IgD-negative memory B cell (primary cell): ENCODE measurements around the gene TAF3. TPM values are rescaled to one million over a fixed set of nuclear protein-coding genes. Genes with fewer than 3 reads are reported as not detected.

Experiments used
- H3K27ac Mint-ChIP-seq, 3 donors: one replicate each; pipeline ENCODE4 v1.8.0; 2020 to 2022; ENCODE audit warnings: mild to moderate bottlenecking in 3 of 3, mixed read lengths in 3 of 3, moderate library complexity in 1 of 3
- H3K27me3 Mint-ChIP-seq: one replicate; pipeline ENCODE4 v1.8.0; 2021; ENCODE audit warnings: mixed read lengths
- H3K36me3 Mint-ChIP-seq: one replicate; pipeline ENCODE4 v1.8.0; 2020; ENCODE audit warnings: mild to moderate bottlenecking, mixed read lengths
- H3K4me1 Mint-ChIP-seq, 3 donors: one replicate each; pipeline ENCODE4 v1.8.0; 2020 to 2022; ENCODE audit warnings: mixed read lengths in 3 of 3, mild to moderate bottlenecking in 1 of 3
- H3K4me3 Mint-ChIP-seq, 4 donors: one replicate each; pipeline ENCODE4 v1.8.0; 2020 to 2022; ENCODE audit warnings: mild to moderate bottlenecking in 4 of 4, mixed read lengths in 4 of 4, moderate library complexity in 3 of 4
- H3K9me3 Mint-ChIP-seq, 3 donors: one replicate each; pipeline ENCODE4 v1.8.0; 2020 to 2021; ENCODE audit warnings: mixed read lengths in 3 of 3, mild to moderate bottlenecking in 1 of 3
- polyA plus RNA-seq: library from polyadenylated mRNA; unstranded; fragments of 300-500 nt; fragmentation: Illumina TruSeq; gene quantifications from one replicate; pipeline ENCODE4 v1.2.3, GENCODE V29; 2021

The TAF3 gene
- polyA plus RNA-seq, 1 donor from 2014 or later = 16.2 TPM

DNA sequence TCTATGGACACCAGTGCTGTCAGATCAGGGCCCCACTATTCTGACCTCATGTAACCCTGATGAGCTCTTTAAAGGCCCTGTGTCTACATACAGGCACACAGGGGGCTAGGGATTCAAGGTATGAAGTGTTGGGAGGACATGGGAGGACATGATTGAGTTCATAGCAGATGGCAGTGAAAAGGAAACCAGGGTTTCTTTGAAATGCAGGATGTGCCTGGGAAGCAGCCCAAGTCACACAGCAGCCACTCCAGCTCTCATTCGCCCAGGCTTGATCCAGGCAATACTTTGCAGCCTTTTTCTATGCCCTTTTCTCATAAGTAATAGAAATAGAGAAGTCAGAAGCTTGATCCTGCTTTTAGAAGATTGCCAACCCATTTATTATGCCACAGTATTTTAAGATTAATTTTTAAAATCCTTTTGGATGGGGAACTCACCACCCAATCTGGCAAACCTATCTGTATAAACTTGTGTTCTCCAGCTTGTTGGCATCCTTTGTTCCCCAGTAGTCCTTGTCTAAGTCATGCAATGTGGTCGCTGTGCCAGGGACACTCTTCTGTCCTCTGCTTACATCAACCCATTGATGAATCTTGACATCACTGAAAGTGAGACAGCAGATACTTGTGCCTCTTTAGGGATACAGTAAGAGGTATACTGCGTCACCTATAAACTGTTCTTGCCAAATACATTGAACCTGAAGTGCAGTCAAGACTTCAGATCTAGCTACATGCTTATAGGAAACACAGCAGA, 95.0 kb downstream of the TAF3 start:
- Mint-ChIP-seq H3K9me3 (no peaks in the 10 kb centered on the region), H3K36me3 (no peaks in the 10 kb centered on the region), H3K27me3 (no peaks in the 10 kb centered on the region), H3K4me3 (no peak overlapping the region), H3K4me1 (peaks cover 5 to 13% (median 10%) of the 10 kb centered on the region in 3 donors), H3K27ac (no peak overlapping the region)

DNA sequence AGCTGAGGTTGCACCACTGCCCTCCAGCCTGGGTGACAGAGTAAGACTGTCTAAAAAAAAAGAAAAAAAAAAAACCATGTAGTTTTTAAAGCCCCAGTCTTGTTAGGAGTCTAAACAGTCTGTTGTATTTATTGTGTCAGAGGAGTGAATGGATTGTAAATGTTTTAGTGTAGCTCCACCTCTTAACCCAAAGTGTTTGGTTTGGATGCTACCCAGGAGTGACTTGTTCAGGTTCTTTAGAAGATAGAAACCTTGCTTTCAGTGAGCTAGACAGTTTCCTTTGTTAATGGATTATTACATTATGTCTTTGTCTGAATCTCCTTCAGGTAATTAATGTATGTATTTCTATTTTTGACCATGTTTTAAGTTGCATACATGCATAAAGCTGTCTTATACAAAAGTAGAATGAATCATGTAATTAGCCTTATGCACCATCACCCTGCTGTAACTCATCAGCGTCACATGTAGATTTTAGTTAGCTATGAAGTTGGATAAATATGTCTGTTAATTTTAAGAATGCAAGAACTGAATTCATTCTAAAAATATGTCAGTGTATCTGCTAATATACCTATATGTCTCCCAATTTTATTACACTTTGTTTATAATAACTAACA, 97.7 kb downstream of the TAF3 start:
- Mint-ChIP-seq H3K4me3 (no peak overlapping the region), H3K36me3 (no peaks in the 10 kb centered on the region), H3K4me1 (peaks cover 9 to 12% (median 10%) of the 10 kb centered on the region in 3 donors), H3K9me3 (no peaks in the 10 kb centered on the region), H3K27ac (no peak overlapping the region), H3K27me3 (no peaks in the 10 kb centered on the region)

DNA sequence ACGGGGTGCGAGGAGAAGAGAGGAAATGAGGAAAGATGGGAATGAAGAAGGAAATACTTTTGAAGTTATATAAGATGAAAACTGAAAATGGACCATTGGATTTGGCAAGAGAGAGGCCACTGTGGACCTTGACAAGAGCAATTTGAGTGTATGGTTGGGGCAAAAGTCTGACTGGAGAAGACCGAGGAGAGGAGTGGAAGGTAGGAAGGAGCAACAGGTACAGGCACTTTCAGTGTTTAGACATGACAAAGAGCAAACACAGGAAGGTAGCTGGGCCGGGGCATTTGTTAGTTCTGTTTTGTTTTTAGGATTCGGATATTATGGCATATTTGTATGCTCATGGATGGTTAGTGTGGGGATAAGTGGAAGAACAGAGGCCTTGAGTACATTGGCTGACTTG, 99.4 kb downstream of the TAF3 start:
- Mint-ChIP-seq H3K36me3 (no peaks in the 10 kb centered on the region), H3K9me3 (no peaks in the 10 kb centered on the region), H3K27ac (no peak overlapping the region), H3K4me1 (peaks cover 6 to 15% (median 10%) of the 10 kb centered on the region in 3 donors), H3K27me3 (no peaks in the 10 kb centered on the region), H3K4me3 (no peak overlapping the region)

DNA sequence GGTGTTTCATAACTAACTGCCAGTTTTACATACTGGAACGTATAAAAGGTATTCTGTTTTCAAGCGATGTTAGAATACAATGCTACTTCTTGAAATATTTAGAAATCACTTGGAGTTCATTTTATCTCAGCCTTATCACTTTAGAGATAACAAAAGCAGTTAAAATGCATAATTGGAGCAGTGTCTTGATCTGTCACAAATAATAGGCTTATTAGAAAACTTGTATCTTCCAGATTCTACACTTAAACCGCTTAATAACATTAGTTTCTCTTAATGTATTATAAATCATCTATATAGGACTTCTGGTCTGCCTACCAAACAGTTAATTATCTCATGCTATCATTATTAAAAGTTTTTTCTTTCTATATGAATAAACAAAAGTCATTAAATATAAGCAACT, 104.4 kb downstream of the TAF3 start:
- Mint-ChIP-seq H3K4me3 (no peak overlapping the region), H3K27me3 (no peaks in the 10 kb centered on the region), H3K4me1 (peaks cover 0 to 15% (median 9%) of the 10 kb centered on the region in 3 donors), H3K9me3 (no peaks in the 10 kb centered on the region), H3K27ac (no peak overlapping the region), H3K36me3 (no peaks in the 10 kb centered on the region)

DNA sequence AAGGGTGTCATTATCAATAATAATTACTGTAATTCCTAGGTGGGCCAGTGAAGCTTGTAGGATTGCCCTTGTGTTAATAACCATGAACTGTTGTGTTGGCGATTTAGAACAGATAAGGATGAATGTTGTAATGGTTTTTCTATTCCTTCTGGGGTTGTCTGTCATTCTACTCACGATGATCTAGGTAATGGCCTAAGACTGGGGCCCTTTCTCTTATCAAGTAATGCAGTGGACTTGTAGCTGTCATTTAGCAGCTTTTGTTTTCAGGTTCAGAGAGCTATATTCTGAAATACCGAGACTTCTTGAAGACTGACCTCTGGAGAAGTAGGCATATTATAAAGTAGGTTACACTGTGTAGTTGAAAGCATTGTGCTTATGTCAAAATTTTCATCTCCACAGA, 110.2 kb downstream of the TAF3 start:
- H3K4me3 Mint-ChIP-seq = no peak overlapping the region

DNA sequence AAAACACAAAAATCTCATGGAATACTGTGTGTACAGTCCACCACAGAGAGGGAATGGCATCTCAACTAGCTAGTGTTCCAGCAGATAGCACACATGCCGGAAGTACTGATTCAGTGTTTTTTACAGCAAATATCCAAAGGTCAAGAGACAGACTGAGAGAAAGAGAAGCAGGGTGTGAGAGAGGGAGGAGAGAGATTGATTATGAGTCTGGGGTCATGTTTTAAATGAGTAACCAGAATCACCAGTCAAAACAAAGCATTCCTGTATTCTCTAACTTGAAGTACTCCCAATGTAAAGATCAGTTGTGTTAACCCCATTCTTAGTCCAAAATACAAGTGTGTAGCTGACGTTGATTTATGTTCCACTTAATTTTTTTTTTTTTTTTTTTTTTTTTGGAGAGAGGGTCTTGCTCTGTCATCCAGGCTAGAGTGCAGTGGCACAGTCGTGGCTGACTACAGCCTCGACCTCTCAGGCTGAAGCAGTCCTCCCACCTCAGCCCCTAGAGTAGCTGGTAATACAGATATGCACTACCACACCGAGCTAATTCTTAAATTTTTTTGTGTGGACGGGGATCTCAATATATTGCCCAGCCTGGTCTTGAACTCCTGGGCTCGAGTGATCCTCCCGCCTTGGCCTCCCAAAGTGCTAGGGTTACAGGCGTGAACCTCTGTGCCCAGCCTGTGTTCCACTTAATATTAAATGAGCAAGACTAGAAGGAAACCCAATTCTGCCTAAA, 114.2 kb downstream of the TAF3 start:
- Mint-ChIP-seq H3K9me3 (peaks cover 0 to 6% (median 0%) of the 10 kb centered on the region in 3 donors), H3K27ac (no peak overlapping the region), H3K4me3 (no peak overlapping the region), H3K36me3 (peaks cover 12% of the 10 kb centered on the region), H3K27me3 (no peaks in the 10 kb centered on the region), H3K4me1 (peaks cover 0 to 7% (median 6%) of the 10 kb centered on the region in 3 donors)

More for the DNA sequence above, 110.2 kb downstream of the TAF3 start:
- no peak overlapping the region for H3K27ac Mint-ChIP-seq
- H3K27me3 Mint-ChIP-seq = no peaks in the 10 kb centered on the region
- H3K4me1 Mint-ChIP-seq = peaks cover 6 to 9% (median 7%) of the 10 kb centered on the region in 3 donors
- H3K9me3 Mint-ChIP-seq = no peaks in the 10 kb centered on the region
- peaks cover 3% of the 10 kb centered on the region for H3K36me3 Mint-ChIP-seq

DNA sequence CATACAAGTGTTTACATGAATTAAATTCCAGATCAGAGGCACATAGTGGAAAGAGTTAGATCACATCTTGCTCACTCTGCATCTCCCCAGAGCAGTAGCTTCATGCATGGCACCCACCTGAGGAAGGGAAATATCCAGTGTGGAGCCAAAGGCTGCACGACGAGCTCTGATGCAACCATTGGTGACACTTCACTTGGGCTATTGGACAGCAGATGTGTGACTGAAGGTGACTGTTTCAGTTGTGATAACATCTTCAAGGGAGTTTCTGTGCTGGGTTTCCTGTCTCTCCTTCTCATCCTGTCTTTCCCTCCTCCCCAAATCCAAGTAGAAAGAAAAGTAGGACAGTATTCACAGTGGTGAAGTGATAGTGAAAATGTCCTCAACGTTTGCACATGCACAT, 115.0 kb downstream of the TAF3 start:
- Mint-ChIP-seq H3K4me3 (no peak overlapping the region), H3K36me3 (peaks cover 15% of the 10 kb centered on the region), H3K9me3 (peaks cover 0 to 8% (median 0%) of the 10 kb centered on the region in 3 donors), H3K27me3 (no peaks in the 10 kb centered on the region), H3K27ac (no peak overlapping the region), H3K4me1 (peaks cover 1 to 9% (median 5%) of the 10 kb centered on the region in 3 donors)

DNA sequence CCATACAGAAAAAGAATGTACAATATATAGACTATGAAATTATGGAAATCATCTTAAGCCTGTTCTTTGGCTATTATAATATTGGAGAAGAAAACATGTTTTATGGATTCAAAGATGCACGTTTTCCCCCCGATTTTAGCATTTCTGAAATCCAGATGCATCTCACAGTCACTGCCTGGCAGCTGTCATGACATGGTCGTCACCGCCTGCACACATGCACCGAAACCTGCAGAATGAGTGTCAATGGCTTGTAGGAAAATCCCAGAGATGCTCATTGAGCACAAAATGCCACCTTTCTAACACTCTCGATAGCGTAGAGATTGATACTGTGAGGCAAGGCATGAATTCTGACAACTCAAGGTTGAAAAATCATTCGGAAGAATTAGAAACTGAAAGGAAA, 115.5 kb downstream of the TAF3 start:
- Mint-ChIP-seq H3K27me3 (no peaks in the 10 kb centered on the region), H3K36me3 (peaks cover 20% of the 10 kb centered on the region), H3K9me3 (peaks cover 0 to 13% (median 0%) of the 10 kb centered on the region in 3 donors), H3K4me1 (peaks cover 4 to 11% (median 4%) of the 10 kb centered on the region in 3 donors), H3K27ac (no peak overlapping the region), H3K4me3 (no peak overlapping the region)

DNA sequence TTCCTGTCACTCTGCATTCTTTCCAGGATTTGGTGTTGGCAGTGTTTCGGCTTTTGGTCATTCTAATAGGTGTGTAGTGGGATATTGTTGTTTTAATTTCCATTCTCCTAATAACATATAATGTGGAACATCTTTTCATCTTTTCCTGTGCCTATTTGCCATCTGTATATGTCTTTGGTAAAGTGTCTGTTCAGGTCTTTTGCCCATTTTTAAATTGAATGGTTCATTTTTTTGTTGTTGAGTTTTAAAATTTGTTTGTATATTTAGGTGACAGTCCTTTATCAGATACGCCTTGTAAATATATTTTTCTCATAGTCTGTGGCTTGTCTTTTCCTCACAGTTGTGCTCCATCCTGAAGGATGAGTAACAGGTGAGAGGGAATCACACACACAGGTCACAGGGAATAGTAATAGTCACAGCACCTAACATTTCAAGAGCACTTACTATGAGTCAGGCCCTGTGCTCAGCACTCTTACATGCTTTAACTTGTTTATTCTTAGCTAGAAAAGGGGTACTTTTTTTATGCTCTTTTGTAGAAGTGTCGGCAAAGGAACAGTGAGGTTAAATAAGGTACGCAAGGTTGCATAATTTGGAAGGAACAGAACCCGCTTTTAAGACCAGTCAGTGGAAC, 119.1 kb downstream of the TAF3 start:
- Mint-ChIP-seq H3K4me3 (no peak overlapping the region), H3K9me3 (peaks cover 0 to 22% (median 0%) of the 10 kb centered on the region in 3 donors), H3K4me1 (peaks cover 5 to 11% (median 7%) of the 10 kb centered on the region in 3 donors), H3K27me3 (no peaks in the 10 kb centered on the region), H3K27ac (peak overlapping the region in 1 of 3 donors; percentile 23), H3K36me3 (peaks cover 19% of the 10 kb centered on the region)

DNA sequence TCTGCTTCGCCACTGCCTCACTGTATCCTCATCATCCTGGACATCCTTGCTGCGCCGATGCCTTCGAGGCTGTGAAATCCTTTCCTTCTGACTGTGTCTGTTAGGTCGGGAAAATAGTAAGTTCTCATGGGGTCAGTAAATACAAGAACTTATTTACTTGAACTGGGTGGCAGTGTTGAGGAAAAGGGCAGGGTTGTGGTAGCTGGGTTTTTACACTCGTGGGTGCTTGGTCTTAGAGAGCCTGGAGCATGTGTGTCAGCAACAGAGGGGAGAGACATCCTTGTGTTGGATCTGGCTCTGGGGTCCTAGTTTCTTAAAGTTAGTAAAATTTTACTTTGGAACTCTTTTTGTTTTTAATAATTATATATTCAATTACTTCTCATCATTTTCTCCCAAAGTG, 123.3 kb downstream of the TAF3 start:
- peaks cover 11 to 18% (median 12%) of the 10 kb centered on the region in 3 donors for H3K4me1 Mint-ChIP-seq
- peaks cover 0 to 22% (median 0%) of the 10 kb centered on the region in 3 donors for H3K9me3 Mint-ChIP-seq
- no peak overlapping the region for H3K27ac Mint-ChIP-seq
- H3K27me3 Mint-ChIP-seq = no peaks in the 10 kb centered on the region
- no peak overlapping the region for H3K4me3 Mint-ChIP-seq
- peaks cover 16% of the 10 kb centered on the region for H3K36me3 Mint-ChIP-seq

DNA sequence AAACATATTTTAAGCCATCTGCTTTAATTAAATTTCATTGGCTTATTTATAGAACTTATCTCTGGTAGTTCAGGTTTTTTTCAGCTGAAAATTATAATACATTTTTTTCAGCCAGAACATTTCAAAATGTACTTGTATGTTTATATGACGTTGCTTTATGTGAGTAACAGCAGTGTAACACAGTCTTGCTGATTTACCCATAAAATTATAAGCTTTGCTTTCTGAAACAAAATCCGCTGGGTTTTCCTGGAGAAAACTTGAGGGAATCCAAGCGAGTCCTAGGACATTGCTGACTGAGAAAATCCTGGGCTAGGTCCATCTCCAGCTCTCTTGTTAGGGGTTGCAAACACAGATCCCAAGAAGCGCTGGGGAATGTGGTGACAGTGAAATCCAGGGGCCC, 124.0 kb downstream of the TAF3 start:
- Mint-ChIP-seq H3K9me3 (peaks cover 0 to 15% (median 0%) of the 10 kb centered on the region in 3 donors), H3K27me3 (no peaks in the 10 kb centered on the region), H3K27ac (no peak overlapping the region), H3K4me1 (peaks cover 11 to 22% (median 13%) of the 10 kb centered on the region in 3 donors), H3K36me3 (peaks cover 11% of the 10 kb centered on the region), H3K4me3 (no peak overlapping the region)

DNA sequence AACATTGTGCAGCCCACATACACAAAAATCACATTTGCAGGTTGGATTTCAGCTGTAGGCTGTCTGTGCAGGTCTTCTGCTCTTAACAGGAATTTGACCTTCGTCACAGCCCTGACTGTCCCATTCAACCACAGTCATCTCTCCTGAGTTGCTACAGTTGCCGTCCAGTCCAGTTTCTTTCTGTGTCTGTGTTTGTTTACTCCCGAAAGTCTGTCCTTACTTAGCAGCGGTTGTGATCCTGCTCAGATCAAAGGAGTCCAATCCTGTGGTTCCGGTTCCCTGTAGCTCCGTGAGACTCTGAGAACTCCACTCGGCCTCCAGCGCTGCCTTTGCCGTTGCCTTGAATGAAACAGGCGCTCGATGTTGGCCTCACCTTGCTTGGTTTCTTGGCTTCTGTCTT, 124.6 kb downstream of the TAF3 start:
- Mint-ChIP-seq H3K4me1 (peaks cover 11 to 26% (median 13%) of the 10 kb centered on the region in 3 donors), H3K27ac (no peak overlapping the region), H3K27me3 (no peaks in the 10 kb centered on the region), H3K9me3 (peaks cover 0 to 15% (median 0%) of the 10 kb centered on the region in 3 donors), H3K4me3 (no peak overlapping the region), H3K36me3 (peaks cover 14% of the 10 kb centered on the region)

DNA sequence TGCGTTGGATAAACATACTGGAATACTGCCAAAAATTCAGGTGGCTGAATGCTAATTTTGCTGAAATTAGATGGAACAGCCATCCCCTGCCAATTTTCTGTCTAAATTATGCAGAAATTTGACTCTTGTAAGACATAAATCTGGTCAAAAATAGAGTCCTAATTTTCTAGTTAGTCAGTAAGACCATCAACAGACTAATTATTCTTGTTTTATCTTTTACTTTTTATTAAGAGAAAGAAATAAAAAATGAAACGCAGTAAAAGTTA, 125.8 kb downstream of the TAF3 start:
- Mint-ChIP-seq H3K27me3 (no peaks in the 10 kb centered on the region), H3K36me3 (peaks cover 8% of the 10 kb centered on the region), H3K4me1 (peaks cover 10 to 25% (median 11%) of the 10 kb centered on the region in 3 donors), H3K27ac (no peak overlapping the region), H3K9me3 (peaks cover 0 to 5% (median 0%) of the 10 kb centered on the region in 3 donors), H3K4me3 (no peak overlapping the region)

DNA sequence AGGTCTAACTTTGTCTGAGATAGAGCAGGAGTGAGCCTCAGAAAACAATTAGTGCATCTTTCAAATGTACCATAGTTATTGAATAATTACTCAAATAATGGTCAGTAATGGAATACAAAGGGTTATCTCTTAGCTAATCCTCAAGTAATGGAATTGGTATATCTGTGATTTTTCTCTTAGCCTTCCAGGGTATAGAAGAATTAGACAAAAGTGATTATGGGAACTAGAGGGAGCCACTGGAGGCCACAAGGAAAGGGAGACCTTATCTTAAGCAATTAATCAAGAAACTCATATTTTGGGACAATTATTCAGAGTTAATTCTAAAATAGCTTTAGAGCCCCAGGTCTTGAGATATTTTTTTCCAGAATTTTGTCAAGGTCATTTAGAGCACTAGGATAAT, 126.2 kb downstream of the TAF3 start:
- H3K36me3 Mint-ChIP-seq = peaks cover 8% of the 10 kb centered on the region
- peaks cover 10 to 25% (median 11%) of the 10 kb centered on the region in 3 donors for H3K4me1 Mint-ChIP-seq
- H3K27ac Mint-ChIP-seq = no peak overlapping the region
- H3K4me3 Mint-ChIP-seq = no peak overlapping the region
- peaks cover 0 to 1% (median 0%) of the 10 kb centered on the region in 3 donors for H3K9me3 Mint-ChIP-seq
- no peaks in the 10 kb centered on the region for H3K27me3 Mint-ChIP-seq

DNA sequence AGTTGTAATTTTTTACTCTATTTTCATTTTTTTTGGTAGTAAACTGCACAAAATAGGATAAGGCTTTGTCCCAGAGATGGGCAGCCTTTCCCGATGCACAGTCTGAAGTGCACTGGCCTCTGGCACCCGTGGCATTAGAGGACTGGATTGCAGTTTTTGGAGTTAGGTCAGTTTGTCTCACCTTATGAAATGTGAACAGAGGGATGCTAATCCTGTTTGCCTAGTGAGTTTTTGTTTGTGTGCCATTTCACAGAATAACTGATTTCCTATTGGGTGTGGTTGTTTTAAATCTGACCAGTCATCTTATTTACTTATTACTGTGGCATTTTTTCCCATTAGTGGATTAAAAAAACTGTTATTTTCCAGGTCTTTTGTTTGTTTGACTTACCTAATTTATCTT, 126.7 kb downstream of the TAF3 start:
- H3K9me3 Mint-ChIP-seq = no peaks in the 10 kb centered on the region

More for the DNA sequence above, 126.7 kb downstream of the TAF3 start:
- Mint-ChIP-seq H3K27ac (no peak overlapping the region), H3K36me3 (peaks cover 8% of the 10 kb centered on the region), H3K4me3 (no peak overlapping the region), H3K4me1 (peaks cover 11 to 25% (median 13%) of the 10 kb centered on the region in 3 donors), H3K27me3 (no peaks in the 10 kb centered on the region)
